ENCODE measurements around the gene ADGRD2. TPM values are rescaled to one million over a fixed set of nuclear protein-coding genes. Genes with fewer than 3 reads are reported as not detected.

Gene ADGRD2
- total and polyA plus RNA-seq, 9 of the 15 experiments (the other 6 are each of a cell fraction or from before 2014, with no cell fraction given) = not detected

DNA sequence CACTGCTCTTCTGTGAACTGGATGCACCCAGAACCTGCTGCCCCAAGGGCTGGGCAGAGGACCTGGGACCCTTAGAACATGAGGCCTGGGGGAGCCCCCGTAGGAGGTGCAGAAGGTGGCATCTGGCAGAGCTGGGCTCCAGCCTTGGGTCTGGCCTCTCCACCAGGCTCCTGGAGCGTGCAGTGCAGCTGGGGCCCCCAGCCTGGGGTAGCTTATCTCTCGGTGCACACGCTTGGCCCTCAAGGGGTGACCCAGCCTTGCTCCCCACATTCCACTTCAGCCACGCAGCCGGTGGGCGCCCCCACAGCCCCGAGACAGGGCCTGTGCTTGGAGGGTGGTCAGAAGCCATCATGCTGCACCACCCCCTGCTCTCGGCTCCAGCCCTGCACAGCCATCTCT lies 62.6 kb downstream of the ADGRD2 start (continued):
- TF ChIP-seq, protein P1, sequence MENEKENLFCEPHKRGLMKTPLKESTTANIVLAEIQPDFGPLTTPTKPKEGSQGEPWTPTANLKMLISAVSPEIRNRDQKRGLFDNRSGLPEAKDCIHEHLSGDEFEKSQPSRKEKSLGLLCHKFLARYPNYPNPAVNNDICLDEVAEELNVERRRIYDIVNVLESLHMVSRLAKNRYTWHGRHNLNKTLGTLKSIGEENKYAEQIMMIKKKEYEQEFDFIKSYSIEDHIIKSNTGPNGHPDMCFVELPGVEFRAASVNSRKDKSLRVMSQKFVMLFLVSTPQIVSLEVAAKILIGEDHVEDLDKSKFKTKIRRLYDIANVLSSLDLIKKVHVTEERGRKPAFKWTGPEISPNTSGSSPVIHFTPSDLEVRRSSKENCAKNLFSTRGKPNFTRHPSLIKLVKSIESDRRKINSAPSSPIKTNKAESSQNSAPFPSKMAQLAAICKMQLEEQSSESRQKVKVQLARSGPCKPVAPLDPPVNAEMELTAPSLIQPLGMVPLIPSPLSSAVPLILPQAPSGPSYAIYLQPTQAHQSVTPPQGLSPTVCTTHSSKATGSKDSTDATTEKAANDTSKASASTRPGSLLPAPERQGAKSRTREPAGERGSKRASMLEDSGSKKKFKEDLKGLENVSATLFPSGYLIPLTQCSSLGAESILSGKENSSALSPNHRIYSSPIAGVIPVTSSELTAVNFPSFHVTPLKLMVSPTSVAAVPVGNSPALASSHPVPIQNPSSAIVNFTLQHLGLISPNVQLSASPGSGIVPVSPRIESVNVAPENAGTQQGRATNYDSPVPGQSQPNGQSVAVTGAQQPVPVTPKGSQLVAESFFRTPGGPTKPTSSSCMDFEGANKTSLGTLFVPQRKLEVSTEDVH (IDR thresholded peaks at IDR 0.05; ENCODE audit: low read depth, partially characterized antibody) = no peak
- TF ChIP-seq TAL1 (IDR thresholded peaks at IDR 0.05) (peak; percentile 26; the same call in 1 of the 2 replicates), ESRRB (CRISPR knock-in tag; IDR thresholded peaks at IDR 0.05; ENCODE audit: borderline replicate concordance) (no peak), ZNF764 (CRISPR knock-in tag; IDR thresholded peaks at IDR 0.05; ENCODE audit: low read depth) (no peak), SAFB (IDR thresholded peaks at IDR 0.05; ENCODE audit: borderline replicate concordance, low read depth, low read length) (no peak), ELF2 (CRISPR knock-in tag; IDR thresholded peaks at IDR 0.05) (no peak), OTX1 (CRISPR knock-in tag; IDR thresholded peaks at IDR 0.05) (no peak), PHF21A (IDR thresholded peaks at IDR 0.05; ENCODE audit: borderline replicate concordance, low read depth) (no peak), XRCC4 (IDR thresholded peaks at IDR 0.05; ENCODE audit: extremely low read depth, insufficient read depth, insufficient read length) (no peak), ZNF717 (CRISPR knock-in tag; IDR thresholded peaks at IDR 0.05) (no peak), RCOR1 (IDR thresholded peaks at IDR 0.05; ENCODE audit: borderline replicate concordance in 1 of 2, low read depth in 2 of 2, low read length in 2 of 2) (no peak)
- TF ChIP-seq, protein P2, sequence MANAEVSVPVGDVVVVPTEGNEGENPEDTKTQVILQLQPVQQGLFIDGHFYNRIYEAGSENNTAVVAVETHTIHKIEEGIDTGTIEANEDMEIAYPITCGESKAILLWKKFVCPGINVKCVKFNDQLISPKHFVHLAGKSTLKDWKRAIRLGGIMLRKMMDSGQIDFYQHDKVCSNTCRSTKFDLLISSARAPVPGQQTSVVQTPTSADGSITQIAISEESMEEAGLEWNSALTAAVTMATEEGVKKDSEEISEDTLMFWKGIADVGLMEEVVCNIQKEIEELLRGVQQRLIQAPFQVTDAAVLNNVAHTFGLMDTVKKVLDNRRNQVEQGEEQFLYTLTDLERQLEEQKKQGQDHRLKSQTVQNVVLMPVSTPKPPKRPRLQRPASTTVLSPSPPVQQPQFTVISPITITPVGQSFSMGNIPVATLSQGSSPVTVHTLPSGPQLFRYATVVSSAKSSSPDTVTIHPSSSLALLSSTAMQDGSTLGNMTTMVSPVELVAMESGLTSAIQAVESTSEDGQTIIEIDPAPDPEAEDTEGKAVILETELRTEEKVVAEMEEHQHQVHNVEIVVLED (CRISPR knock-in tag; IDR thresholded peaks at IDR 0.05) = no peak
- TF ChIP-seq, protein P3, sequence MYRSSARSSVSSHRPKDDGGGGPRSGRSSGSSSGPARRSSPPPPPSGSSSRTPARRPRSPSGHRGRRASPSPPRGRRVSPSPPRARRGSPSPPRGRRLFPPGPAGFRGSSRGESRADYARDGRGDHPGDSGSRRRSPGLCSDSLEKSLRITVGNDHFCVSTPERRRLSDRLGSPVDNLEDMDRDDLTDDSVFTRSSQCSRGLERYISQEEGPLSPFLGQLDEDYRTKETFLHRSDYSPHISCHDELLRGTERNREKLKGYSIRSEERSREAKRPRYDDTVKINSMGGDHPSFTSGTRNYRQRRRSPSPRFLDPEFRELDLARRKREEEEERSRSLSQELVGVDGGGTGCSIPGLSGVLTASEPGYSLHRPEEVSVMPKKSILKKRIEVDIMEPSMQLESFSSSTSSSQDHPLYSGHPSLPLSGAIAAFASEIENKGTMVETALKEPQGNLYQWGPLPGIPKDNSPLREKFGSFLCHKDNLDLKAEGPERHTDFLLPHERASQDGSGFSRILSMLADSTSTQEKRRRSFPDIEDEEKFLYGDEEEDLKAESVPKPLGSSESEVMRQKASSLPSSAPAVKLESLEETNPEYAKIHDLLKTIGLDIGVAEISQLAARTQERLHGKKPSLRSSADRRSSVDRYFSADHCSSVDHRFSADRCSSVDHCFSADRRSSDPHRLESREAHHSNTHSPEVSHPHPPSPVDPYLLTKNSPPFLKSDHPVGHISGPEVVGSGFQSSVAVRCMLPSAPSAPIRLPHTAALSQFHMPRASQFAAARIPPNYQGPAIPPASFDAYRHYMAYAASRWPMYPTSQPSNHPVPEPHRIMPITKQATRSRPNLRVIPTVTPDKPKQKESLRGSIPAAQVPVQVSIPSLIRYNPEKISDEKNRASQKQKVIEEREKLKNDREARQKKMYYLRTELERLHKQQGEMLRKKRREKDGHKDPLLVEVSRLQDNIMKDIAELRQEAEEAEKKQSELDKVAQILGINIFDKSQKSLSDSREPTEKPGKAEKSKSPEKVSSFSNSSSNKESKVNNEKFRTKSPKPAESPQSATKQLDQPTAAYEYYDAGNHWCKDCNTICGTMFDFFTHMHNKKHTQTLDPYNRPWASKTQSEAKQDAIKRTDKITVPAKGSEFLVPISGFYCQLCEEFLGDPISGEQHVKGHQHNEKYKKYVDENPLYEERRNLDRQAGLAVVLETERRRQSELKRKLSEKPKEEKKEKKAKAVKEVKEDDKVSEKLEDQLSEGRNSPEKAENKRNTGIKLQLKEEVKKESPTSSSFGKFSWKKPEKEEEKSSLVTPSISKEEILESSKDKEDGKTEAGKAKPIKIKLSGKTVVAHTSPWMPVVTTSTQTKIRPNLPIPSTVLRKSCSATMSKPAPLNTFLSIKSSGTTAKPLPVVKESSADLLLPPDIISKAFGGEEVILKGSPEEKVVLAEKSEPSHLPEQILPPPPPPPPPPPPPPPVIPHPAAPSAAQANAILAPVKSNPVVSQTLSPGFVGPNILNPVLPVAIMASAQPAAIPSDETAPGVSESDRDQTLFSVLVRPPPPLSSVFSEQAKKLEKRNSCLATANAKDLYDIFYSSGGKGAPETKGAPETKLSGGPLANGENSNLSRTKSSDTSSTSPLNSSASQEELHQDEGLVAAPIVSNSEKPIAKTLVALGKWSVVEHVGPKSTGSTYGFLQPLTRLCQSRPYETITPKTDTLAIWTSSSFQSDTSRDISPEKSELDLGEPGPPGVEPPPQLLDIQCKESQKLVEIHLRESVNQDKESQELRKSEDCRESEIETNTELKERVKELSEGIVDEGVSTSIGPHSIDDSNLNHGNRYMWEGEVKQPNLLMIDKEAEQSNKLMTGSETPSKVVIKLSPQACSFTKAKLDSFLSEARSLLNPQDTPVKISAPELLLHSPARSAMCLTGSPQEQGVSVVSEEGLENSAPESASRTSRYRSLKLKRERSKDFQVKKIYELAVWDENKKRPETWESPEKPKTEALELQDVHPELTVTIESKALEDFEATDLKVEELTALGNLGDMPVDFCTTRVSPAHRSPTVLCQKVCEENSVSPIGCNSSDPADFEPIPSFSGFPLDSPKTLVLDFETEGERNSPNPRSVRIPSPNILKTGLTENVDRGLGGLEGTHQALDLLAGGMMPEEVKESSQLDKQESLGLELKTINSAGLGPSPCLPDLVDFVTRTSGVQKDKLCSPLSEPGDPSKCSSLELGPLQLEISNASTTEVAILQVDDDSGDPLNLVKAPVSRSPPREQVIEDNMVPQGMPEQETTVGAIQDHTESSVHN (IDR thresholded peaks at IDR 0.05; ENCODE audit: borderline replicate concordance in 1 of 2, low read depth in 1 of 2) = no peak
- TF ChIP-seq, protein P4, sequence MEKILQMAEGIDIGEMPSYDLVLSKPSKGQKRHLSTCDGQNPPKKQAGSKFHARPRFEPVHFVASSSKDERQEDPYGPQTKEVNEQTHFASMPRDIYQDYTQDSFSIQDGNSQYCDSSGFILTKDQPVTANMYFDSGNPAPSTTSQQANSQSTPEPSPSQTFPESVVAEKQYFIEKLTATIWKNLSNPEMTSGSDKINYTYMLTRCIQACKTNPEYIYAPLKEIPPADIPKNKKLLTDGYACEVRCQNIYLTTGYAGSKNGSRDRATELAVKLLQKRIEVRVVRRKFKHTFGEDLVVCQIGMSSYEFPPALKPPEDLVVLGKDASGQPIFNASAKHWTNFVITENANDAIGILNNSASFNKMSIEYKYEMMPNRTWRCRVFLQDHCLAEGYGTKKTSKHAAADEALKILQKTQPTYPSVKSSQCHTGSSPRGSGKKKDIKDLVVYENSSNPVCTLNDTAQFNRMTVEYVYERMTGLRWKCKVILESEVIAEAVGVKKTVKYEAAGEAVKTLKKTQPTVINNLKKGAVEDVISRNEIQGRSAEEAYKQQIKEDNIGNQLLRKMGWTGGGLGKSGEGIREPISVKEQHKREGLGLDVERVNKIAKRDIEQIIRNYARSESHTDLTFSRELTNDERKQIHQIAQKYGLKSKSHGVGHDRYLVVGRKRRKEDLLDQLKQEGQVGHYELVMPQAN (IDR thresholded peaks at IDR 0.05; ENCODE audit: borderline replicate concordance) = no peak

Data from K562 (cell line).